Fibroblast of pulmonary artery (primary cell): ENCODE data around the gene SOHLH1.

Source experiments
- DNase-seq: peaks from one replicate; pipeline ENCODE4 v3.0.0-alpha.2; 2010; ENCODE audit warnings: low read depth
- H3K4me3 ChIP-seq: replicated peaks from 2 replicates; pipeline ENCODE4 v1.5.1; 2011; ENCODE audit warnings: low read depth, mild to moderate bottlenecking, control low read depth, low read length, moderate library complexity
- CTCF ChIP-seq: IDR thresholded peaks from 2 replicates; pipeline ENCODE4 v1.5.1; 2011; ENCODE audit warnings: mild to moderate bottlenecking, control low read depth, low read length, inconsistent platforms; ENCODE audit errors: missing control alignments

The SOHLH1 gene

GRCh38 chr9:135704483-135704882, 5.2 kb upstream of the SOHLH1 start:
- peak; percentile 6 for DNase-seq
- H3K4me3 ChIP-seq, result no peak overlapping the region
- TF ChIP-seq CTCF, result no peak

GRCh38 chr9:135703726-135704125, 4.4 kb upstream of the SOHLH1 start:
- no peak for DNase-seq
- TF ChIP-seq CTCF, result no peak
- H3K4me3 ChIP-seq, result no peak overlapping the region

- DNase-seq, result peak; percentile 42
- no peak within 1 kb of the TSS for H3K4me3 ChIP-seq
- TF ChIP-seq CTCF, result peak; percentile 20
Observed at GRCh38 chr9:135701959-135702721, 2.9 kb upstream of the SOHLH1 start, which contains the start of gene KCNT1. TSS of gene KCNT1 (plus strand) at chr9:135702185. CDS start at chr9:135702259, 74 bp downstream.

GRCh38 chr9:135701067-135701958, 2.0 kb upstream of the SOHLH1 start:
- no peak for TF ChIP-seq CTCF
- DNase-seq, result no peak
- no peak overlapping the region for H3K4me3 ChIP-seq

- no peak for TF ChIP-seq CTCF
- no peak for DNase-seq
- H3K4me3 ChIP-seq, result no peak overlapping the region
Observed at GRCh38 chr9:135700525-135700924, 1.2 kb upstream of the SOHLH1 start.

GRCh38 chr9:135698767-135699166, 514 bp downstream of the SOHLH1 start:
- no peak overlapping the region for H3K4me3 ChIP-seq
- no peak for TF ChIP-seq CTCF
- DNase-seq, result no peak
